Thyroid gland (tissue), 4 donors: ENCODE measurements around the gene IGSF6. TPM values are rescaled to one million over a fixed set of nuclear protein-coding genes. Genes with fewer than 3 reads are reported as not detected.
A peak's percentile ranks its signal among the peaks of the same experiment; 100 is the strongest.

Source experiments
- DNase-seq, 2 donors: peaks; one replicate each; pipeline ENCODE4 v3.0.0-alpha.2; 2019
- H3K27ac ChIP-seq, 3 donors: fragments of 200-600 bp; sonication (generic); 1 replicate in 2 of 3; 2 replicates in 1 of 3; pipeline ENCODE4 v1.5.1; 2016 to 2019; ENCODE audit warnings: mild to moderate bottlenecking in 1 of 3, moderate library complexity in 1 of 3
- H3K27me3 ChIP-seq: fragments of 200-600 bp; sonication (generic); one replicate; pipeline ENCODE4 v1.5.1; 2019
- H3K36me3 ChIP-seq, 2 donors: fragments of 200-600 bp; sonication (generic); one replicate each; pipeline ENCODE4 v1.5.1; 2016 to 2019
- H3K4me1 ChIP-seq, 2 donors: fragments of 200-600 bp; sonication (generic); one replicate each; pipeline ENCODE4 v1.5.1; 2017 to 2019
- H3K4me3 ChIP-seq, 3 donors: fragments of 200-600 bp; sonication (generic); replicated peaks in 1 of 3; 1 replicate in 2 of 3; 2 replicates in 1 of 3; pipeline ENCODE4 v1.5.1; 2016; ENCODE audit warnings: mild to moderate bottlenecking in 1 of 3
- H3K9me3 ChIP-seq: fragments of 200-600 bp; sonication (generic); one replicate; pipeline ENCODE4 v1.5.1; 2017
- POLR2A ChIP-seq, 2 donors: fragments of 450-650 bp; IDR thresholded peaks; one replicate each; pipeline ENCODE4 v1.6.1; 2017; ENCODE audit warnings: antibody characterized with exemption in 2 of 2, mild to moderate bottlenecking in 2 of 2, moderate library complexity in 1 of 2
- WGBS, 2 donors: methylation state at CpG; one replicate each; pipeline ENCODE4 v1.1.5; 2017; 5-methylcytosine and 5-hydroxymethylcytosine counted together
- intact Hi-C: fragments of 100-400 bp; cut with DNase I; formaldehyde crosslinking; loops from one replicate; pipeline ENCODE4 v1.15.1; 2023
- total RNA-seq, 4 donors: library from RNA; depleted of rRNA; stranded (reverse); fragments of >200 nt; gene quantifications; one replicate each; pipeline ENCODE4 v1.2.3, GENCODE V29; 2016
- TF ChIP-seq, protein P1 (sequence below), 6 experiments: fragments of 200-600 bp in 3 of 6; fragments of 450-650 bp in 3 of 6; sonication (generic) in 3 of 6; IDR thresholded peaks; one replicate each; pipeline ENCODE4 v1.5.1; 2016 to 2019; ENCODE audit warnings: antibody characterized with exemption in 6 of 6, mild to moderate bottlenecking in 2 of 6, inconsistent platforms in 1 of 6, moderate library complexity in 1 of 6

IGSF6 gene
- total RNA-seq, 4 donors from 2014 or later, result 0.56 to 1.4 (median 1.1) TPM

- Histone ChIP-seq H3K36me3 (no peaks in the 10 kb centered on the region), H3K4me1 (peaks cover 32 to 60% of the 10 kb centered on the region in 2 donors), H3K4me3 (no peak overlapping the region), H3K27me3 (no peaks in the 10 kb centered on the region), H3K9me3 (no peaks in the 10 kb centered on the region), H3K27ac (peak overlapping the region in 1 of 3 donors; percentile 25)
- peak; percentile 30 to 35 for DNase-seq
- intact Hi-C loops, result no loop called here
- WGBS, 2 donors, result 12 to 13% methylated on average over 3 of the region's 3 CpGs
- no peak for TF ChIP-seq POLR2A (IDR thresholded peaks at IDR 0.05)
- TF ChIP-seq, protein P1, sequence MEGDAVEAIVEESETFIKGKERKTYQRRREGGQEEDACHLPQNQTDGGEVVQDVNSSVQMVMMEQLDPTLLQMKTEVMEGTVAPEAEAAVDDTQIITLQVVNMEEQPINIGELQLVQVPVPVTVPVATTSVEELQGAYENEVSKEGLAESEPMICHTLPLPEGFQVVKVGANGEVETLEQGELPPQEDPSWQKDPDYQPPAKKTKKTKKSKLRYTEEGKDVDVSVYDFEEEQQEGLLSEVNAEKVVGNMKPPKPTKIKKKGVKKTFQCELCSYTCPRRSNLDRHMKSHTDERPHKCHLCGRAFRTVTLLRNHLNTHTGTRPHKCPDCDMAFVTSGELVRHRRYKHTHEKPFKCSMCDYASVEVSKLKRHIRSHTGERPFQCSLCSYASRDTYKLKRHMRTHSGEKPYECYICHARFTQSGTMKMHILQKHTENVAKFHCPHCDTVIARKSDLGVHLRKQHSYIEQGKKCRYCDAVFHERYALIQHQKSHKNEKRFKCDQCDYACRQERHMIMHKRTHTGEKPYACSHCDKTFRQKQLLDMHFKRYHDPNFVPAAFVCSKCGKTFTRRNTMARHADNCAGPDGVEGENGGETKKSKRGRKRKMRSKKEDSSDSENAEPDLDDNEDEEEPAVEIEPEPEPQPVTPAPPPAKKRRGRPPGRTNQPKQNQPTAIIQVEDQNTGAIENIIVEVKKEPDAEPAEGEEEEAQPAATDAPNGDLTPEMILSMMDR (IDR thresholded peaks at IDR 0.05), result no peak
Measured at GRCh38 chr16:21603928-21604327, 48.5 kb downstream of the IGSF6 start.

DNA sequence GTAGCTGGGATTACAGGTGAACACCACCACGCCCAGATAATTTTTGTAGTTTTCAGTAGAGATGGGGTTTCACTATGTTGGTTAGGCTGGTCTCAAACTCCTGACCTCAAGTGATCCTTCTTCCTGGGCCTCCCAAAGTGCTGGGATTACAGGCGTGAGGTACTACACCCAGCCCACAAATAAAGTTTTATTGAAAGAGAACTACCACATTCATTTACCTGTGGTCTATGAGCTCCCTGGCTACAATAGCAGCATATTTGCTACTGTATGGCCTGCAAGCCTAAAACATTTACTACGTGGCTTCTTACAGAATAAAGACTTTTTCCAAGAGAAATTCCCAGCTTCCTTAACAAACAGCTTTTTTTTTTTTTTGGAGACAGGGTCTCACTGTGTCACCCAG lies 49.6 kb downstream of the IGSF6 start:
- 96 to 98% methylated on average over 3 of the region's 3 CpGs for WGBS, 2 donors
- intact Hi-C loops, result no loop called here
- H3K36me3 ChIP-seq, result no peaks in the 10 kb centered on the region
- H3K4me3 ChIP-seq, result no peak overlapping the region
- no peak overlapping the region for H3K27ac ChIP-seq
- H3K27me3 ChIP-seq, result no peaks in the 10 kb centered on the region
- no peaks in the 10 kb centered on the region for H3K9me3 ChIP-seq
- no peak for TF ChIP-seq POLR2A (IDR thresholded peaks at IDR 0.05)
- TF ChIP-seq, protein P1 (IDR thresholded peaks at IDR 0.05), result no peak
- DNase-seq, result no peak
- peaks cover 20 to 52% of the 10 kb centered on the region in 2 donors for H3K4me1 ChIP-seq

- Histone ChIP-seq H3K36me3 (no peaks in the 10 kb centered on the region), H3K27me3 (no peaks in the 10 kb centered on the region), H3K4me1 (peaks cover 11 to 36% of the 10 kb centered on the region in 2 donors), H3K9me3 (no peaks in the 10 kb centered on the region), H3K4me3 (peak overlapping the region; percentile 77 to 95 (median 91)), H3K27ac (peak overlapping the region; percentile 85 to 98 (median 94))
- TF ChIP-seq, protein P1 (IDR thresholded peaks at IDR 0.05), result no peak
- TF ChIP-seq POLR2A (IDR thresholded peaks at IDR 0.05), result peak in 1 of 2 donors; percentile 28
- DNase-seq, result peak in 1 of 2 donors; percentile 25
- WGBS, 2 donors, result 1% methylated on average over 16 to 18 of the region's 52 CpGs
- intact Hi-C loops, result no loop called here
Measured at GRCh38 chr16:21600031-21600773, 52.2 kb downstream of the IGSF6 start.

- H3K36me3 ChIP-seq, result no peaks in the 10 kb centered on the region
- TF ChIP-seq POLR2A (IDR thresholded peaks at IDR 0.05), result peak; percentile 64 to 93
- TF ChIP-seq, protein P1 (IDR thresholded peaks at IDR 0.05), result no peak
- H3K9me3 ChIP-seq, result no peaks in the 10 kb centered on the region
- H3K27me3 ChIP-seq, result no peaks in the 10 kb centered on the region
- intact Hi-C loops, result loop anchor here (5.0 kb wide), 1 partner anchor 38 kb away; no protein-coding TSS in a partner anchor
- peak; percentile 95 to 96 for DNase-seq
- peak within 1 kb of the TSS; percentile 85 to 98 (median 95) for H3K27ac ChIP-seq
- peaks cover 11 to 31% of the 10 kb centered on the region in 2 donors for H3K4me1 ChIP-seq
- peak within 1 kb of the TSS; percentile 77 to 95 (median 94) for H3K4me3 ChIP-seq
- 0 to 1% methylated on average over 17 of the region's 100 CpGs for WGBS, 2 donors
Measured at GRCh38 chr16:21599122-21600030, 53.0 kb downstream of the IGSF6 start, which contains the start of gene METTL9. TSS of gene METTL9 (plus strand) at chr16:21599577. CDS start at chr16:21599734, 157 bp downstream.
